HEK293T (cell line): ENCODE measurements around the gene PFDN1.

Experiments used
- CTCF ChIA-PET: fragments of 350-600 bp; formaldehyde crosslinking; extraction: SDS; loops from one replicate; lab custom pipeline; 2021; ENCODE audit warnings: antibody characterized with exemption, inconsistent platforms; lab: Yijun Ruan, JAX
- POLR2A ChIA-PET: fragments of 350-600 bp; formaldehyde crosslinking; extraction: SDS; loops from one replicate; lab custom pipeline; 2020; ENCODE audit warnings: antibody characterized with exemption, inconsistent platforms; lab: Yijun Ruan, JAX
- DNase-seq: peaks from one replicate; pipeline ENCODE4 v3.0.0; 2012; ENCODE audit warnings: mixed read lengths; ENCODE audit errors: extremely low spot score
- ARNT ChIP-seq: fragments of 450-650 bp; IDR thresholded peaks from 2 replicates; pipeline ENCODE4 v1.6.1; 2017; ENCODE audit warnings: mild to moderate bottlenecking
- BHLHE40 ChIP-seq: fragments of 450-650 bp; IDR thresholded peaks from 2 replicates; pipeline ENCODE4 v1.6.1; 2016; ENCODE audit warnings: mild to moderate bottlenecking, moderate library complexity, borderline replicate concordance
- CTBP1 ChIP-seq: fragments of 450-650 bp; IDR thresholded peaks from 2 replicates; pipeline ENCODE4 v1.6.1; 2016; ENCODE audit warnings: borderline replicate concordance
- ELF4 ChIP-seq: fragments of 450-650 bp; IDR thresholded peaks from 2 replicates; pipeline ENCODE4 v1.6.1; 2017; ENCODE audit warnings: antibody characterized with exemption
- FOXA1 ChIP-seq: fragments of 450-650 bp; IDR thresholded peaks from 2 replicates; pipeline ENCODE4 v1.6.1; 2016; ENCODE audit warnings: mild to moderate bottlenecking
- FOXK2 ChIP-seq: fragments of 450-650 bp; IDR thresholded peaks from 2 replicates; pipeline ENCODE4 v1.6.1; 2016; ENCODE audit warnings: mild to moderate bottlenecking
- FOXM1 ChIP-seq: fragments of 450-650 bp; IDR thresholded peaks from 2 replicates; pipeline ENCODE4 v1.6.1; 2017; ENCODE audit warnings: mild to moderate bottlenecking, borderline replicate concordance
- HDGF ChIP-seq: fragments of 450-650 bp; IDR thresholded peaks from 2 replicates; pipeline ENCODE4 v1.6.1; 2017; ENCODE audit warnings: antibody characterized with exemption, borderline replicate concordance
- L3MBTL2 ChIP-seq: fragments of 450-650 bp; conservative IDR thresholded peaks from 2 replicates; pipeline ENCODE4 v1.6.1; 2016; ENCODE audit warnings: mild to moderate bottlenecking
- LEF1 ChIP-seq: fragments of 450-650 bp; IDR thresholded peaks from 2 replicates; pipeline ENCODE4 v1.6.1; 2017; ENCODE audit warnings: mild to moderate bottlenecking, borderline replicate concordance
- NFRKB ChIP-seq: fragments of 450-650 bp; IDR thresholded peaks from 2 replicates; pipeline ENCODE4 v1.6.1; 2016; ENCODE audit warnings: mild to moderate bottlenecking, moderate library complexity
- SP1 ChIP-seq: fragments of 450-650 bp; IDR thresholded peaks from 2 replicates; pipeline ENCODE4 v1.6.1; 2017
- SUZ12 ChIP-seq: fragments of 450-650 bp; IDR thresholded peaks from 2 replicates; pipeline ENCODE4 v1.6.1; 2016; ENCODE audit warnings: mild to moderate bottlenecking
- TARDBP ChIP-seq: fragments of 450-650 bp; IDR thresholded peaks from 2 replicates; pipeline ENCODE4 v1.6.1; 2016
- ZNF384 ChIP-seq: fragments of 450-650 bp; IDR thresholded peaks from 2 replicates; pipeline ENCODE4 v1.6.1; 2016
- TF ChIP-seq, protein P1 (sequence below): fragments of 450-650 bp; IDR thresholded peaks from 2 replicates; pipeline ENCODE4 v1.6.1; 2016

PFDN1 gene

DNA sequence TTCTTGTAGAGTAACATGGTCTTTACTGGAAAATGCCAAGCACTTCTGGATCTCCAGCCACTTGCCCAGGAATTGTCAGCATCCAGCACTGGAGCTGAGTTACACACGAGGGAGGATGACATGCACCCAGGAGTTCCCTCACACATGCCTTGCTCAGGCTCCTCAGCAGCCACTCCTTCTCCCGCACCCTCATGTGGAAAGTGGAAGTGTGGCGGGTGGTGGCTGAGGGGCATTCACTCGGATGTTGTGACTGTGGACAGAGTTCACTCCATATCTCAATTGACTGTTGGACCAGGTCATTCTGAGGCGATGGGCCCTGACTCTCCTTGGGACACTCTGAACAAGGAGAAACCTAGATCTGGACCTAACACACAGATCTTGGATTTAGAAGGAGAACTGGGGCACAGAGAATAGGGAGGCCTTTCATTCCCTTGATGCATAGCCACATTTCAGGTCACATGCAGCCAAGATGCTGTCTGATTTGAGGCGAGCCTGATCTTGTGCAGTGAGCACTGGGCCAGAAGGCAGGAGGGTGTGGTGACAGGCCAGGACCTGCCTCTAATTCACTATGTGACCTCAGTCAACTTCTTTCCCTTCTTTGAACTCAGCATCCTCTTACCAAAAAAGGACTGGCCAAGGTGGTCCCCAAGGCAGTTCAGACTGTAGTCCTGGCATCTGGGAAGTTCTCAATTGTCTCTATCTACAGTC is 65.9 kb downstream of the PFDN1 start:
- TF ChIP-seq ZNF384: no peak
- TF ChIP-seq SP1: no peak
- no peak for TF ChIP-seq L3MBTL2
- TF ChIP-seq BHLHE40: no peak
- no peak for TF ChIP-seq NFRKB
- no peak for TF ChIP-seq SUZ12
- TF ChIP-seq, protein P1, sequence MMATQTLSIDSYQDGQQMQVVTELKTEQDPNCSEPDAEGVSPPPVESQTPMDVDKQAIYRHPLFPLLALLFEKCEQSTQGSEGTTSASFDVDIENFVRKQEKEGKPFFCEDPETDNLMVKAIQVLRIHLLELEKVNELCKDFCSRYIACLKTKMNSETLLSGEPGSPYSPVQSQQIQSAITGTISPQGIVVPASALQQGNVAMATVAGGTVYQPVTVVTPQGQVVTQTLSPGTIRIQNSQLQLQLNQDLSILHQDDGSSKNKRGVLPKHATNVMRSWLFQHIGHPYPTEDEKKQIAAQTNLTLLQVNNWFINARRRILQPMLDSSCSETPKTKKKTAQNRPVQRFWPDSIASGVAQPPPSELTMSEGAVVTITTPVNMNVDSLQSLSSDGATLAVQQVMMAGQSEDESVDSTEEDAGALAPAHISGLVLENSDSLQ: no peak
- TF ChIP-seq ELF4: no peak
- TF ChIP-seq FOXM1: no peak
- TF ChIP-seq ARNT: no peak
- TF ChIP-seq LEF1: no peak
- TF ChIP-seq CTBP1: no peak
- TF ChIP-seq HDGF: no peak
- TF ChIP-seq TARDBP: no peak
- TF ChIP-seq FOXA1: no peak
- no peak for TF ChIP-seq FOXK2
- ChIA-PET CTCF (interaction anchor here (1.6 to 7.9 kb wide), 2 partner anchors 109 to 122 kb away, joined by 9 to 81 read pairs; partner anchors contain the start of gene HBEGF), POLR2A (interaction anchor here (0.6 kb wide), 1 partner anchor 21 kb away, joined by 3 read pairs; no protein-coding TSS in a partner anchor)
- DNase-seq: no peak

DNA sequence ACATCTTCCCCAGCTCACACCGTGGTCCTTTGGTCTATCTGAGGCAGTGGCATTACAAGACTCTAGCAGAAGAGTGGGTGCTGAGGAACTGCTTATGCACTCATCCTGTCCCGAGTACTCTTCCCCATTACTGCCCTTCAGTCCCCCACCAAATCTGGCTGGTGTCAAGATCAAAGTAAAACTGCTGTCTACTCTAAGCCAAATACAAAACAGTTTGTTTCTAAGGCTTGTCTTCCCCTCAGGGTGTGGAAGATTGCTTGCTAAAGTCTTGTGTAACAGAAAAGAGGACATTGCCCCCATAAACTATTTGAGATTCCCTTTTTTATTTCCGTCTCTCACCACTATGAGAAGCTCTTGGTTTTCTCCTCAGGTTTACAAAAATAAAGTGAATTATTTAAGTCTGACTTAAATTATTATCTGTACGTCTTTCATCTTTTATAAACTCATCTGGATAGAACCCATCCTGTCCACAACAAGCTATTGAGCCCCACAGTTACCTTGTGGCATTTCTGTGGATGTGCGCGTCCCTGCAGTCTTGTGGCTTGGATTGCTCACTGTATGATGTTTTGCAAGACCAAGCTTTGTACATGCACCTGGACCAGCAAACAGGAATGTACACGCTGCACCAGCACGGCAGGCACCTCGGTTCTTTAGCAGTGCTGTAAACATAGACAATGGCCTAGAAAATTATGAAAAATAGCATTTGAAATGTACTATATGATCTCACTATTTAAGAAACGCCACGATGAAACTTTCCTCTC is 66.9 kb downstream of the PFDN1 start:
- DNase-seq: no peak
- TF ChIP-seq CTBP1 (no peak), SP1 (no peak), SUZ12 (no peak), BHLHE40 (no peak), NFRKB (no peak), FOXM1 (no peak), ARNT (no peak), TARDBP (no peak), ELF4 (no peak), FOXA1 (no peak), HDGF (no peak), ZNF384 (no peak), L3MBTL2 (no peak), LEF1 (no peak), FOXK2 (no peak)
- TF ChIP-seq, protein P1: no peak
- POLR2A ChIA-PET: interaction anchor here (0.6 kb wide), 1 partner anchor 20 kb away, joined by 3 read pairs; no protein-coding TSS in a partner anchor
- CTCF ChIA-PET: interaction anchor here (1.4 kb wide), 1 partner anchor 116 kb away, joined by 4 read pairs; no protein-coding TSS in a partner anchor

DNA sequence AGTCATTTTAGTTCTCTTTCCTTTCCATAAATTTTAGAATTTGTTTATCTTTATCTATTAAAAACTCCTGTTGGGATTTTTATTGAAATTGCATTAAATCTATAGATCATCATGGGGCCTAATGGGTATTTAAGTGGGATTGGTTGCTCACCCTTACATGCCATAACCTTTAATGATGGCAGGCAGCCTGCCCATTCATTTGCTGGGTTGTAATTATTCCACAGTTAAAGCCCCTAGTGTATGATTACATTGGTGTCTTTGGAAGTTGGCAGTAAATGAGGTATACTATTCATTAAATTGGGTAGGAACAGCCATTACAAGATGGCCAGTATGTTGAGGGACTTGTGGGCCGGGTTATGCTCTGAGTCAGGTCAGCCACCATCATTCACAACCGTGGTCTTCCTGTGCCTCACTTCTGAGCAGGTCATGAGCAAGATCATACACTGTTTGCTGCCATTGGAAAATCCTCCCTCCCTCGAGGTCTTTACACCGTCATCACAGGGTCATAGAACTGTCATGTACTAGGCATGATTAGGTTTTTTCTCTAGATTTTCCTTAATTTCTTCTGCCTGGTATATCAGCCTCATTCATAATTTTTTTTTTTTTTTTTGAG is 68.4 kb downstream of the PFDN1 start:
- CTCF ChIA-PET: interaction anchor here (2.3 kb wide), 1 partner anchor 10 kb away, joined by 6 read pairs; no protein-coding TSS in a partner anchor
- TF ChIP-seq FOXA1: no peak
- TF ChIP-seq LEF1: no peak
- no peak for TF ChIP-seq NFRKB
- TF ChIP-seq HDGF: no peak
- TF ChIP-seq ELF4: no peak
- TF ChIP-seq FOXM1: no peak
- TF ChIP-seq ARNT: no peak
- no peak for TF ChIP-seq L3MBTL2
- no peak for TF ChIP-seq SP1
- TF ChIP-seq TARDBP: no peak
- no peak for TF ChIP-seq ZNF384
- no peak for TF ChIP-seq CTBP1
- TF ChIP-seq FOXK2: no peak
- TF ChIP-seq SUZ12: no peak
- TF ChIP-seq, protein P1: no peak
- DNase-seq: no peak
- POLR2A ChIA-PET: no interaction called here

DNA sequence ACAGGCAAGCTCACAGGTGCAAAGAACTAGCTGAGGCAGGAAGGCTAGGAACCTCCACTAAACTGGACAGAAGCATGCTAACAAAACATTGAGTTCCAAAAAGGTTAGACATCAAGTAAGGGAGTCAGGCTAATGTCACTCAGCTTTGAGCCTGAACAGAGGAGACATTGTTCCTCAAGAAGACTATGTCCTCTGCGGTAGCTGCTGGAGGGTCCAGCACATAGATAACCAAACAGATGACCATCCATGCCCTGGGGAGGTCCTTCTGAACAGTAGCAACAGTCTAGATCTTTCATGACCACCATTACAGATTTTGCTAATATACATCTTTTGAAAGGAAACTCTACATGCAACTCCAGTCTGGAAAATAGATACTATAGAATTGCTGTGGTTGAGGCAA is 70.2 kb downstream of the PFDN1 start:
- DNase-seq: no peak
- ChIA-PET POLR2A (no interaction called here), CTCF (interaction anchor here (0.9 to 2.3 kb wide), 2 partner anchors 10 to 12 kb away, joined by 3 to 6 read pairs; no protein-coding TSS in a partner anchor)
- TF ChIP-seq CTBP1 (no peak), TARDBP (no peak), BHLHE40 (no peak), SUZ12 (no peak), ARNT (no peak), FOXA1 (no peak), SP1 (no peak), ELF4 (no peak), HDGF (no peak), NFRKB (no peak)
- TF ChIP-seq, protein P1: no peak
